HepG2 (cell line): ENCODE measurements around the gene PDZD2. TPM values are rescaled to one million over a fixed set of nuclear protein-coding genes. Genes with fewer than 3 reads are reported as not detected.

Source experiments
- ATAC-seq: fragments of 200-7000 bp; cut with Tn5 transposase; 3 replicates; pipeline ENCODE4 v1.9.1; 2020; ENCODE audit warnings: mild to moderate bottlenecking, moderate library complexity
- BruUV-seq: library from RNA; stranded (reverse); fragments of 400-500 nt; replicated peaks from 2 replicates; lab custom pipeline; 2021; lab: Mats Ljungman, UMichigan
- CTCF ChIA-PET: fragments of 300-600 bp; formaldehyde crosslinking; extraction: SDS; loops from one replicate; lab custom pipeline; 2021; ENCODE audit warnings: low total read pairs, inconsistent platforms, low intra/inter-chr PET ratio; lab: Yijun Ruan, JAX
- POLR2A ChIA-PET: fragments of 350-600 bp; sonication (Branson Sonifier 250); formaldehyde crosslinking; loops from one replicate; lab custom pipeline; 2020; ENCODE audit warnings: antibody characterized with exemption, inconsistent platforms; lab: Yijun Ruan, JAX
- DNase-seq: peaks from one replicate; pipeline ENCODE4 v3.0.0-alpha.2; 2015; ENCODE audit warnings: low spot score
- FAIRE-seq: peaks from 3 replicates; lab custom pipeline; 2011; peaks lifted over from hg19 to GRCh38; lab: Jason Lieb, UNC
- H2AFZ ChIP-seq: one replicate; pipeline ENCODE4 v1.6.1; 2011; ENCODE audit warnings: low read length, inconsistent platforms
- H3K27ac ChIP-seq: fragments of 300-600 bp; 3 replicates; pipeline ENCODE4 v1.8.0; 2011; ENCODE audit warnings: mixed run types, mild to moderate bottlenecking, mixed read lengths, low read length, inconsistent platforms; ENCODE audit not compliant: insufficient read depth; ENCODE audit errors: extremely low read length
- H3K27me3 ChIP-seq, 2 experiments: fragments of 200-600 bp in 1 of 2; 2 replicates in 1 of 2; 3 replicates in 1 of 2; pipeline versions ENCODE4 v1.6.0 to v1.8.0; 2011; ENCODE audit warnings: low read length in 2 of 2, mild to moderate bottlenecking in 2 of 2, moderate library complexity in 2 of 2, inconsistent platforms in 1 of 2; ENCODE audit not compliant: insufficient read depth in 2 of 2, control insufficient read depth in 1 of 2
- H3K36me3 ChIP-seq, 2 experiments: fragments of 200-600 bp in 1 of 2; replicated peaks in 1 of 2; 2 replicates in 1 of 2; 3 replicates in 1 of 2; pipeline versions ENCODE4 v1.5.1 to v1.8.0; 2011; ENCODE audit warnings: low read length in 2 of 2, inconsistent platforms in 1 of 2; ENCODE audit not compliant: insufficient read depth in 2 of 2, control insufficient read depth in 1 of 2
- H3K4me1 ChIP-seq: 2 replicates; pipeline ENCODE4 v1.5.1; 2012; ENCODE audit warnings: low read length, inconsistent platforms; ENCODE audit not compliant: insufficient read depth
- H3K4me2 ChIP-seq: 2 replicates; pipeline ENCODE4 v1.6.0; 2011; ENCODE audit warnings: low read depth, low read length, inconsistent platforms
- H3K4me3 ChIP-seq, 3 experiments: fragments of 200-600 bp in 1 of 3; sonication (generic), shearing (Covaris generic) in 1 of 3; replicated peaks in 1 of 3; 2 replicates each; pipeline ENCODE4 v1.5.1; 2011 to 2016; ENCODE audit warnings: low read length in 3 of 3, inconsistent platforms in 2 of 3, low read depth in 2 of 3, mild to moderate bottlenecking in 2 of 3, control low read depth in 1 of 3, mixed read lengths in 1 of 3; ENCODE audit not compliant: insufficient read depth in 1 of 3
- H3K79me2 ChIP-seq: one replicate; pipeline ENCODE4 v1.6.1; 2011; ENCODE audit warnings: low read length, inconsistent platforms; ENCODE audit not compliant: insufficient read depth
- H3K9ac ChIP-seq: 2 replicates; pipeline ENCODE4 v1.6.0; 2011; ENCODE audit warnings: mild to moderate bottlenecking, low read depth, low read length, inconsistent platforms; ENCODE audit not compliant: insufficient read depth
- H3K9me3 ChIP-seq: 2 replicates; pipeline ENCODE4 v1.5.1; 2012; ENCODE audit warnings: mild to moderate bottlenecking, low read length
- H4K20me1 ChIP-seq: 2 replicates; pipeline ENCODE4 v1.6.0; 2011; ENCODE audit warnings: inconsistent platforms, mild to moderate bottlenecking, low read length, moderate library complexity; ENCODE audit not compliant: insufficient read depth
- RBM39 ChIP-seq: fragments of 200-400 bp; formaldehyde crosslinking; IDR thresholded peaks from one replicate; pipeline ENCODE4 v1.6.1; 2018; ENCODE audit warnings: antibody characterized with exemption, mild to moderate bottlenecking, low read depth, low read length; ENCODE audit not compliant: poor library complexity, severe bottlenecking
- SUZ12 ChIP-seq: fragments of 150-350 bp; IDR thresholded peaks from 2 replicates; pipeline ENCODE4 v1.6.1; 2014; ENCODE audit warnings: low read depth, low read length
- TARDBP ChIP-seq: sonication (generic); formaldehyde crosslinking; IDR thresholded peaks from 2 replicates; pipeline ENCODE4 v1.8.0; 2022; ENCODE audit warnings: mild to moderate bottlenecking, missing genetic modification reagents
- TCF7 ChIP-seq: sonication (generic); IDR thresholded peaks from 2 replicates; pipeline ENCODE4 v1.6.1; 2016; ENCODE audit warnings: antibody characterized with exemption, low read depth
- TEAD3 ChIP-seq: optimal IDR thresholded peaks from 2 replicates; pipeline ENCODE3; 2016; ENCODE audit warnings: borderline replicate concordance
- ZNF598 ChIP-seq: sonication (generic); formaldehyde crosslinking; IDR thresholded peaks from 2 replicates; pipeline ENCODE4 v1.5.1; 2020; ENCODE audit warnings: mild to moderate bottlenecking, missing genetic modification reagents, borderline replicate concordance
- ZNF674 ChIP-seq: sonication (generic); formaldehyde crosslinking; IDR thresholded peaks from 2 replicates; pipeline ENCODE4 v1.5.0; 2020; ENCODE audit warnings: low read depth, mild to moderate bottlenecking, missing genetic modification reagents
- ZNF776 ChIP-seq: sonication (generic); formaldehyde crosslinking; IDR thresholded peaks from 2 replicates; pipeline ENCODE4 v1.4.0; 2020; ENCODE audit warnings: mild to moderate bottlenecking, missing genetic modification reagents
- WGBS: methylation state at CpG from one replicate; pipeline ENCODE4 v1.1.6; 2017; ENCODE audit warnings: low lambda C conversion rate; 5-methylcytosine and 5-hydroxymethylcytosine counted together
- in situ Hi-C: cut with HindIII; loops from 2 replicates; pipeline ENCODE4 v1.10.0; 2017; ENCODE audit warnings: low pct_unique_long_range_greater_than_20kb; ENCODE audit not compliant: extremely low pct_ligation_motif_present
- intact Hi-C: fragments of 100-400 bp; cut with micrococcal nuclease; formaldehyde crosslinking; loops from one replicate; pipeline ENCODE4 v1.10.0; 2022; ENCODE audit not compliant: unreplicated experiment
- polyA plus RNA-seq, 8 experiments: library from polyadenylated mRNA; depleted of rRNA in 3 of 8; stranded (reverse) in 7 of 8; unstranded in 1 of 8; fragments of >200 nt; fragmentation: Illumina TruSeq in 4 of 8; extraction: Trizol in 4 of 8; gene quantifications; 2 replicates each; pipeline versions ENCODE4 v1.2.1 to v1.2.3, GENCODE V29; 2011 to 2016; ENCODE audit warnings: low read depth in 4 of 8, missing spikeins in 1 of 8, mixed read lengths in 1 of 8; ENCODE audit not compliant: insufficient read depth in 1 of 8
- total RNA-seq, 5 experiments: library from RNA; depleted of rRNA; stranded (reverse); fragments of >200 nt; fragmentation: Illumina TruSeq; extraction: Trizol; gene quantifications; 2 replicates each; pipeline ENCODE4 v1.2.3, GENCODE V29; 2016; ENCODE audit warnings: low read depth in 1 of 5
- TF ChIP-seq, protein P1 (sequence below): sonication (generic); formaldehyde crosslinking; IDR thresholded peaks from 2 replicates; pipeline ENCODE4 v1.8.1; 2023; ENCODE audit warnings: mild to moderate bottlenecking, missing genetic modification reagents

The PDZD2 gene
- total and polyA plus RNA-seq, 2 of the 13 experiments (the other 11 are each of a cell fraction or from before 2014, with no cell fraction given) = 0.04 TPM; not detected in 1

DNA sequence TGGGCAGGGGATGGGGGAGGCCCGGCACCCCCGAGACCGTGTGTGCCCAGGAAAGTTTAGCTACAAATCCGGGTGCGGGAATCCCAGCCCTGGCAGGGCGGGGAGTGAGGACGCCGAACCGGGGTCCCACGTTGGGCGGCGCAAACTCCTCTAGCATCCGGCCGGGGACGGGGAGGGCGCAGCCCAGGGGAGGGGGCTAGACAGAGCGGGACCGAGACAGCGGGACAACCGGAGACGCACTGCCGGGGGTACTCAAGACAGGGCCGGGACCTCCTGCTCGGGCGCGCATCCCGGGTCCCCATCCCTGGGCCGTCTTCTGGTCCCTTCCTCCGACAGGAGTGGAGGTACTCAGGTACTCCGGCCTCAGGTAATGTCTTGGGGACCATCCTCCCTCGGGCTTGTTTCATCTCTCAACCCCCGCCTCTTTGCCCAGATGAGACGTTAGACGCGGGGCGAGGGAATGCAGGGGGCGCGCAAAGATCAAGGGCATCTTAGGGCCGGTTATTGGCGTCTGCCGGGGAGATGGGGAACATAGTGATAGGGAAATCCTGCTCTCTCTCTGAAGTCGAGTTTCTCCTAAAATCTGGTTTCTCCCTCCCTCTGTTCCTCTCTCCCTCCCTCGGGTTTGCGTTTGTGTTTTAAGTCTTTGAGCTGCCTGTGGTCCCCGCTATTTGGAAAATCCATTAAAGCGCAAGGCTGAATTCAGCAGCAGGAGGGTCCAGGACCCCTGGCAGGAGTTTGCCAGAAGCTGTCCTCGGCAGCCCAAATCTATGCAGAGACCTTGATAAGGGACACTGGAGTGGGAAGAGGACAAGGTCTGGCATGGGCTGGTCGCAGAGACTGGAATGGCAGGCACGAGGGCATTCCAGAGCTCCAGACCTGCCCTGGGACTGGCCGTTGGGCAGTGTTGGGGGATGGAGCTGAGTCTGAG lies 815 bp downstream of the PDZD2 start:
- no TSS peak for BruUV-seq
- DNase-seq (no peak), FAIRE-seq (no peak), ATAC-seq (peak; percentile 10)
- H3K27ac ChIP-seq = no peak overlapping the region
- intact Hi-C loops = no loop called here
- H3K79me2 ChIP-seq = no peaks in the 10 kb centered on the region
- H3K36me3 ChIP-seq = no peaks in the 10 kb centered on the region
- H3K9me3 ChIP-seq = no peaks in the 10 kb centered on the region
- no peak overlapping the region for H3K9ac ChIP-seq
- POLR2A ChIA-PET = no interaction called here
- no peaks in the 10 kb centered on the region for H3K4me1 ChIP-seq
- H2AFZ ChIP-seq = no peak overlapping the region
- peak overlapping the region; percentile 65 for H3K4me2 ChIP-seq
- TF ChIP-seq TEAD3 (CRISPR knock-in tag) = no peak
- TF ChIP-seq, protein P1, sequence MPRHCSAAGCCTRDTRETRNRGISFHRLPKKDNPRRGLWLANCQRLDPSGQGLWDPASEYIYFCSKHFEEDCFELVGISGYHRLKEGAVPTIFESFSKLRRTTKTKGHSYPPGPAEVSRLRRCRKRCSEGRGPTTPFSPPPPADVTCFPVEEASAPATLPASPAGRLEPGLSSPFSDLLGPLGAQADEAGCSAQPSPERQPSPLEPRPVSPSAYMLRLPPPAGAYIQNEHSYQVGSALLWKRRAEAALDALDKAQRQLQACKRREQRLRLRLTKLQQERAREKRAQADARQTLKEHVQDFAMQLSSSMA (CRISPR knock-in tag) = no peak
- TF ChIP-seq TCF7 = no peak
- TF ChIP-seq TARDBP (CRISPR knock-in tag) = no peak
- no peak for TF ChIP-seq RBM39
- TF ChIP-seq ZNF674 (CRISPR knock-in tag) = no peak
- no peak for TF ChIP-seq ZNF776 (CRISPR knock-in tag)
- no peak for TF ChIP-seq ZNF598 (CRISPR knock-in tag)
- no peak for TF ChIP-seq SUZ12
- peak overlapping the region; percentile 26 to 75 (median 30); a peak in 3 of 6 replicates for H3K4me3 ChIP-seq
- no peaks in the 10 kb centered on the region for H4K20me1 ChIP-seq
- in situ Hi-C loops = no loop called here
- 8% methylated on average over 20 of the region's 50 CpGs for WGBS
- H3K27me3 ChIP-seq = peaks cover 4 to 54% of the 10 kb centered on the region in 2 experiments; a peak in 4 of 5 replicates
- CTCF ChIA-PET = no interaction called here
